Bone marrow (tissue), 2 donors: ENCODE data around the gene SLC1A2.
"Not testable (repeated sequence)": the region's sequence is repeated elsewhere in the genome, so short reads cannot be mapped to it uniquely, and the experiment has no call there.

ENCODE experiments used
- DNase-seq, 2 donors: peaks; one replicate each; lab custom pipeline; 2025; lab: John Stamatoyannopoulos, UW

The SLC1A2 gene

GRCh38 chr11:35242412-35243242, 176.7 kb downstream of the SLC1A2 start:
- no peak for DNase-seq

GRCh38 chr11:35241531-35241930, 177.8 kb downstream of the SLC1A2 start:
- no peak for DNase-seq

GRCh38 chr11:35241083-35241482, 178.3 kb downstream of the SLC1A2 start:
- no peak for DNase-seq

- no peak for DNase-seq
Measured at GRCh38 chr11:35239471-35240075, 179.8 kb downstream of the SLC1A2 start.

GRCh38 chr11:35238882-35239281, 180.5 kb downstream of the SLC1A2 start:
- no peak for DNase-seq

- DNase-seq, result no peak
Measured at GRCh38 chr11:35237860-35238715, 181.3 kb downstream of the SLC1A2 start.

DNA sequence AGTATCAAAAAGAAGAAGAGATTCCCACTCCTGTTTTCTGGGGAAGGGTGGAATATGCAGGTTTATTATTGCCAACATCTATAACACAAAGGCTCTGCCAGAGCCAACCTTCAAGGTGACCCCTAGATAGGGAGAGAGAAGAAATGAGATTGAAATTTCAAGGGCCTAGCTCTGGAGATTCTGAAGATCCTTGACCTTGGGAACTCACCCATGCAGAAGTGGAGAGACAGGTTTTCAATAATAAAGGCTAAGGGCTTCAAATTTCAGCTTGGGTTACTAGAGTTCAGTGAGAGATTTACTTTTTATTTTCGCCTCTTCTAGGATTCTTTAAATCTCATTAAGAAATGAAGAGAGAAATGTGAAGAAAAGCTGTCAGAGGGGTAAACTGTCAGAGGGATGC, 182.0 kb downstream of the SLC1A2 start:
- no peak for DNase-seq

DNA sequence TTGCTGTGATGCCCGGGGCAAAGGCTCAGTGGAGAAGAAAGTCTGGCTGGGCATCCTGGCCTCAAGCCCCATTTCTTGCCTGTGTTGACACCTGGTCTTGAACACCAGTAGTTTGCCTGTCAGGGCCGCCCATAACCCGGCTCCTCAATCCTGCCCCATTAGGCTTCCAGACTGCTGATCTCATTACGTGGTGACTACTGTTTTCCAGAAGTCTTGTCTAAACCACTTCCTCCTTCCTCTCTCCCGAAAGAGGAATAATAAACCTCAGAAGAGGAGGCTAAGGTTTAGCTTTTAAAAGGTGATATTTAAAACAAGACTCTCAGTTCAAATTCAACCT, 182.7 kb downstream of the SLC1A2 start:
- DNase-seq, result peak in 1 of 2 donors; percentile 33

DNA sequence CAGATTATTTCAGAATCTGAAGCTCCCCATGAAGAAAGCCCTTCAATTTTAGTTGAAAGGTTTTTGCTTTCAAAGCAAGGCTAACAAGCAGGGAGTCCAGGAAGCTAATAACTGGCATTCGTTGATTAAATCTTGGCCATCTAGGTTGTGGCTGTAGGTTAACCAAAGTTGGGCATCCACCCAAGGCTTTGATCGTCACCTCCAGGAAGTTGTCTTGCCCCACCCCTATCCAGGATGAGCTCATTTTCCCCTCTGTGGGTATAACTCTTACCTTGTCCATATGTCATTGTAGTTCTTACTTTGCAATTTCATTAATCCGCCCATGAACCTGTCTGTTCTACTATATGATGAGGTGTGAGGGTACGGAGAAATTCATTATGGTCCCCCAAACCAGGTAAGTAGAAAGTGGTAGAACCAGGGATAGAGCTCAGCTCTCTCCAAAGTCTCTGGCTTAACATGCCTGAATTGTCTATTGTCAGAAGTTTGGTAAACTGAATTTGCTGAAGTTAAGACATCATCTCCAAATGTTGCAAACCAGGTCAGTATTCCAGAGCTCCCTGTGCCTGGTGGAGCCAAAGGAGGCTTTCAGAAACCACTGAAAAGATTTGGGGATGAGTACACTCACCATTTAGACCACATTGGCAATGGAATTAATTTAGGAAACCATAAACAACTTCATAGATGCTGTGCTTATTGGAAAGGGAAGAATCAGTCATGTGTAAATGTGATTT, 183.3 kb downstream of the SLC1A2 start:
- DNase-seq, result no peak

- DNase-seq, result no peak
Measured at GRCh38 chr11:35235498-35235897, 183.9 kb downstream of the SLC1A2 start.

DNA sequence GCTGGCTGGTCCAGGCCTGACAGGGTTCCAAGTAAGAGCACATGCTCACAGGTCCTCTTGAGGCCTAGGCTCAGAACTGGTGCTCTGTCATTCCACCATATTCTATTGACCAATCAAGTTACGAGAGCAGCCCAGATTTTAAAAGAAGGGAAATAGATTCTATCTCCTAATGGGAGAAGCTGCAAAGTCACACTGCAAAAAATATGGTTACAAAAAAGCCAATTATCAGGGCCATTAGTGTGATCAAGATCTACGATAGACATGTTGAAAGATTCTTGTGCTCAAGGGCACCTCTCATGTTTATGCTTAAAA, 184.2 kb downstream of the SLC1A2 start:
- no peak for DNase-seq

DNA sequence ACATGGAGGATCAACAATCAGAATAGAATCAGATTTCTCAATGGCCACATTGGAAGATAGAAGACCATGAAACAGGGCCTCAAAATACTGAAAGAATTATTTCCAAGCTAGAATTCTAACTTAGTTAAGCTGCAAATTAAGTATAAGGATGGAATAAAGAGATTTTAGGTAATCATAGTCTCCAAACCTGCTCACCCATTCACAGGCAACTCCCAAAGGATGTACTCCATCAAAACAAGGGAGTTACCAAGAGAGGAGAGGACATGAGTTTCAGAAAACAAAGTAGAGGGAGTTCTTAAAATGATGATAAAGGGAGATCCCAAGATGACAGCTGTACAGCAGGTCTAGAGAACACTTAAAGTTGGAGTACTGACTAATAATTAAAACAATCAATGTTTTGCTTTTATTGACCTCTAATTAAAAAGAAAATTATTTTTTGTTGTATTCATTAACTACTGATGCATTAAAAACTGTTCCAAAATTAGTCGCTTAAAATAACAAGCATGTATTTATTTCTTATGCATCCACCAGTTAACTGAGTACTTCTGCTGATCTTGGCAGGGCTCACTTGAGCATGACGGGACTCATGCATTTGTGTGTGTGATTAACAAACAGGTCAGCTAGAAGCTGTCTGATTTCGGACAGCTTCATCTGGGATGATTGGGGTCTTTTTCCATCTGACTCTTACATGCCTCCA, 184.8 kb downstream of the SLC1A2 start:
- no peak for DNase-seq

DNA sequence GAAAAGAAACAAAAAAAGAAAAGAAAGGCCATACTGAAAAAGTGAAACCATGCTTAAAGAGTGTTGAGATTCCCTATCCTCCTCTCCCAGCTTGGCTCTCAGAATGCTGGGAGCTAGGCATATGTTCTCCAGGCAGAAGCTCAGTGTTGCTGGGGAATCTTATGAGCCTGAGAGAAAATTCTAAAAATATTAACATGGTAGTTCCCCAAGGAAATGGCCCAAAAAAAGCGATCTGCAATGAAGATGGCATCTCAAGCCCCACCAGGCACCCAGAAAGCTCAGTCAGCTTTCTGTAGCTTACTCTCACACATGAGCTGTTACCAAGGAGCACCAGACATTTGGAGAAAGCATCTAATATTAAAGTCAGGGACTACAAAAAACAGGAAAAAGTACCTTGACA, 185.8 kb downstream of the SLC1A2 start:
- DNase-seq, result no peak

DNA sequence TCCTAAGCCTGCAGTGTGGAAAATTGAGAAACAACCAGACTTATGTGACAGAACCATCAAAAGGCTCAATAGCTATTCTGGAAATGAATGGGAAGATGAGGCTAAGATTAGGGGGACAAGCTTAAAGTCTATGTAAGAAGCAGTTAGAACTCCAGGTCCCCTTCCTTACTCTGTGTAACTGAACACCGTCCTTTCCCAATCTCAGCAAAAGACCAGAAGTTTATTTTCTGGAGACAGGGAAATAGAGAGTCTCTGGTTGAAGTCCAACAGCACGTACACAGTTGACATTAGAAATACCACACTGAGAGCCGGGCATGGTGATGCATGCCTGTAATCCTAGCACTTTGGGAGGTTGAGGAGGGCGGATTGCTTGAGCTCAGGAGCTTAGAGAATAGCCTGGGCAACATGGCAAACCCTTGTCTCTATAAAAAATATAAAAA, 186.4 kb downstream of the SLC1A2 start:
- no peak for DNase-seq

DNA sequence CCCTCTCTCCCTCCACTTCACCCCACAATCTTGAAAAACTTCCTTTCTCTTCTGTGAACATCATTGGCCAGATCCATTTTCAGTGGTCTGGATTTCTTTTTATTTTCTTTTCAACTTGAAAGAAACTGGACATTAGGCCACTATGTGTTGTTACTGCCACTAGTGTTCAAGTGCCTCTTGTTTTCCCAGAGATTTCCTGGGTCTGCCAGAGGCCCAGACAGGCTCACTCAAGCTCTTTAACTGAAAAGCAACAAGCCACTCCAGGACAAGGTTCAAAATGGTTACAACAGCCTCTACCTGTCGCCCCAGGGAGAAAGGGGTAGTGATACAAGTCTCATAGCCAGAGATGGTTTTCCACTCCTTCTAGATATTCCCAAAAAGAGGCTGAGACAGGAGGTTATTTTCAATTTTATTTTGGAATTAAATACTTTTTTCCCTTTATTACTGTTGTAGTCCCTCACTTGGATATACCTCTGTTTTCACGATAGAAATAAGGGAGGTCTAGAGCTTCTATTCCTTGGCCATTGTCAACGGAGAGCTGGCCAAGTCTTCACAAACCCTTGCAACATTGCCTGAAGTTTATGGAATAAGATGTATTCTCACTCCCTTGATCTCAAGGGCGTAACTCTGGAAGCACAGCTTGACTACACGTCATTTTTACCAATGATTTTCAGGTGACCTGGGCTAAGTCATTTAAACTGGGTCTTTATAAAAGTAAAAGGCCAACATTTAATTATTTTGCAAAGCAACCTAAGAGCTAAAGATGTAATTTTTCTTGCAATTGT, 188.1 kb downstream of the SLC1A2 start:
- no peak for DNase-seq

- no peak for DNase-seq
Measured at GRCh38 chr11:35230388-35230787, 189.0 kb downstream of the SLC1A2 start.

GRCh38 chr11:35228328-35228725, 191.0 kb downstream of the SLC1A2 start:
- no peak for DNase-seq

GRCh38 chr11:35227576-35228327, 191.6 kb downstream of the SLC1A2 start:
- DNase-seq, result no peak

- not testable (repeated sequence) for DNase-seq
Measured at GRCh38 chr11:35226756-35227155, 192.6 kb downstream of the SLC1A2 start.

DNA sequence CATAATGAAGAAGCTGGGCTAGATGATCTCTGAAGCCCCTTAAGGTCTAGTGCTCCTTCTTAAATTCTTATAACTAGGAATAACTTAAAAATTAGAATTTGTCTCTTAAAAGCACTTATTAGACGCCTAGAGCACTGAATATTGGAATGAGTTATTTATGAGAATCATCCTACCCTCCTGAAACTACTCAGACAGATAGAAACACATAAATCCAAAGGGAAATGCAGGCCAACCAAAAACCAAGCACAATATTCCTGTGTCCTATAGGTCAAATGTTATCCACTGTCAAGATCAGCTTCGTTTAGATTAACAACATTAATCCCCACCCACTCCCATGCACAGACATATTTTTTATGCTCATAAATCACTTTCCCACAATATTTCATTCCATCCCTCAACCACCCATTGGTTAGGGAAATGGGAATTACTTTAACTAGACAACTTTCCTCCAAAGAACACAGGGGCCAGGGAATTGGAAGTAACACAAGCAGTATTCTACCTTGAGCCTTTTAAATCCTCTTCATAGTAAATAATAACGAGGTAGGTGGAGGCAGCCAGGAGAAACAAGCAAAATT, 193.3 kb downstream of the SLC1A2 start:
- no peak for DNase-seq
